GM12891 (cell line): ENCODE measurements around the gene RTN4RL1.

Experiments
- DNase-seq: peaks from one replicate; pipeline ENCODE4 v3.0.0; 2011; ENCODE audit warnings: low spot score; ENCODE audit not compliant: insufficient read length
- FAIRE-seq: peaks from 2 replicates; lab custom pipeline; 2011; peaks lifted over from hg19 to GRCh38; lab: Jason Lieb, UNC
- PAX5 ChIP-seq: IDR thresholded peaks from 2 replicates; pipeline ENCODE4 v1.6.1; 2011; ENCODE audit warnings: low read length, moderate library complexity, mild to moderate bottlenecking; ENCODE audit not compliant: insufficient read depth, severe bottlenecking
- POLR2A ChIP-seq: IDR thresholded peaks from 2 replicates; pipeline ENCODE4 v1.6.1; 2011; ENCODE audit warnings: low read depth, low read length, control low read depth
- POLR2AphosphoS5 ChIP-seq: IDR thresholded peaks from 2 replicates; pipeline ENCODE4 v1.6.1; 2011; ENCODE audit warnings: low read depth, low read length, control low read depth
- POU2F2 ChIP-seq: IDR thresholded peaks from 2 replicates; pipeline ENCODE4 v1.6.1; 2011; ENCODE audit warnings: low read depth, mild to moderate bottlenecking, control low read depth, low read length, moderate library complexity
- SPI1 ChIP-seq: IDR thresholded peaks from 2 replicates; pipeline ENCODE4 v1.6.1; 2011; ENCODE audit warnings: low read depth, low read length, control low read depth
- TAF1 ChIP-seq: IDR thresholded peaks from 2 replicates; pipeline ENCODE4 v1.6.1; 2011; ENCODE audit warnings: low read depth, low read length, control low read depth

The RTN4RL1 gene

DNA sequence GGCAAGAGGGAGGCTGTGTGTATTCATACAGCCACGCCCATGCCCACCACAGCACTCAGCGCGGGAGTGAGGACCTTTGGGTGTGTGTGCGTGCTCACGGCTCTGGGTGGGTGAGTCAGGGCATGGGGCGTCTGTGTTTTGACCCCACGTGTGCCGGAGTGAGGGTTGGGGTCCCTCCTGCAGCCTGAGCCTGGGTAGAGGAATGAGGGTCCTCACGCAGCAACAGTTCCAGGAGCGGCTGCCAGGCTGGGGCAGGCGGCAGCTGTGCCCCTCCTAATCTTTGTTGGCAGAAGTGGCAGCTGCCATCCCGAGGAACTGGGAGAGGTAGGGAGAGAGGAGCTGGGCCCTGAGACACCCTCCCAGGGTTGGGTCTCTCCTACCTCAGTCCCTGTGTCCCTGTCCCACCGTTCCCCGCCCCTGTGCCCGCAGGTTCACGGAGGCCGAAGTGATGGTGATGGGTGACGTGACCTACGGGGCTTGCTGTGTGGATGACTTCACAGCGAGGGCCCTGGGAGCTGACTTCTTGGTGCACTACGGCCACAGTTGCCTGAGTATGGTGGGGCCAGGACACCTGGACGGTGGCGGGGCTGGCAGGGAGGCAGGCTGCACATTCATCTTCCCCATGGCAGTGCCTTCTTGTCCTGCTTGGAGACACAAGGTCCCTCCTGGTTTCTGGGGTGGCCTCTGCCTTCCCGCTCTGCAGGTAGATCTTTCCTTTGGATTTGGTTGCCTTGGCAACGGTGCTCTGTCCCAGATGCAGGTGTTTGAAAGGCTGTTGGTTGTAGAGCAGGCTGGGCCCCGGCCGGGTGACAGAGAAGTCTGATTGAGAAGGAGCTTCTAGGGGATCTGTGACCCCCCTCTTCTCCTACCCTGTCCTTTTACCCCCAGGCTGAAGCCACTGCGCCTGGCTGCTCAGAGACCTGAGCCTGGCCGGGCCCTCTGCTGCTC is 10.7 kb upstream of the RTN4RL1 start:
- TF ChIP-seq TAF1: no peak
- TF ChIP-seq POU2F2: no peak
- TF ChIP-seq POLR2AphosphoS5: no peak
- FAIRE-seq: no peak
- DNase-seq: no peak

DNA sequence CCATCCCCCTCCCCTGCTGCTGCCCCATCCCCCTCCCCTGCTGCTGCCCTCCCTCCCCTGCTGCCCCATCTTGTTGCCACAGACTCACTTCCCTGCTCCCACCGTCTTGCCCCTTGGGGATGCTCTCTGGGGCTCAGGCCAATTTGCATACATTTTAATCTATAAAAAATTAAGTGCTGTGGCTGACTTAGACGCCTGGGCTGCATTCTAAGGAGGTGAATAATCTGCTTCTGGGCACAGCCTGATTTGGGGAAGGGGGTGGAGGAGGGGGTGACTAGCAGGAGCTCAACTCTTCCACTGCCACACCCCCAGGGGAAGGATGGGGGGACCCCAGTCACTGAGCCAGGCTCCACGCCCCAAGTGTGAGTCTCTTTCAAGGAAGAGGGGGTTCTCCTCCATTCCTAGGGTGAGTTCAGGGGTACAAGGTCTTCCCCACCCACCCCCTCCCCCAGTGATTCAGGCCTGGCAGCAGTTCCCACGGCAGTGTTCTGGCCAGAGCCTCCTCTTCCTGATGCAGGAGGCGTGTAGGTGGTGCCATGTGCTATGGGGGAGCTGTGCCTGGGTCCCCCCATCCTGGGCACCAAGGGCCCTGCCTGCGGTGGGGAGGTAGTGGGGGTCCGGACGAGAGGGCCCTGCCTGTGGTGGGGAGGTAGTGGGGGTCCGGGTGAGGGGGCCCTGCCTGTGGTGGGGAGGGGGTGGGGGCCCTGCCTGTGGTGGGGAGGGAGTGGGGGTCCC is 9.8 kb upstream of the RTN4RL1 start:
- TF ChIP-seq PAX5 (no peak), POLR2AphosphoS5 (no peak), POU2F2 (no peak), SPI1 (no peak)
- DNase-seq (no peak), FAIRE-seq (no peak)

DNA sequence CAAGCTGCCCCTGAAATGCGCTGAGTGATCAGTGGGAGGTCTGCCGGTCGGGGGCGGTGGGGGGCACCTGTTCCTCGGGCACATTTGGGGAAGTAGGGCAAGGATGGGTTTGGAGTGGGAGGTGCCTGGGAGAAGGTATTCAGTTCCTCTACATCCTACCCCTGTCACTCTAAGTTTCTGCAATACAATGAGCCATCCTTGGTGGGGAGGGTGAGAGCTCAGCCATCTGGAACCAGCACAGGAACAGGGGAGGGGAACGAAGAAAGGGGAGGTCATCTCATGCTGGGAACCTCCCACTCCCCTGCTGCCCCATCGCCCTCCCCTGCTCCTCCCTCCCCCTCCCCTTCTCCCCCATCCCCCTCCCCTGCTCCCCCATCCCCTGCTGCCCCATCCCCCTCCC is 9.0 kb upstream of the RTN4RL1 start:
- TF ChIP-seq TAF1 (no peak), PAX5 (peak; percentile 77)
- DNase-seq (no peak), FAIRE-seq (peak; percentile 85)

DNA sequence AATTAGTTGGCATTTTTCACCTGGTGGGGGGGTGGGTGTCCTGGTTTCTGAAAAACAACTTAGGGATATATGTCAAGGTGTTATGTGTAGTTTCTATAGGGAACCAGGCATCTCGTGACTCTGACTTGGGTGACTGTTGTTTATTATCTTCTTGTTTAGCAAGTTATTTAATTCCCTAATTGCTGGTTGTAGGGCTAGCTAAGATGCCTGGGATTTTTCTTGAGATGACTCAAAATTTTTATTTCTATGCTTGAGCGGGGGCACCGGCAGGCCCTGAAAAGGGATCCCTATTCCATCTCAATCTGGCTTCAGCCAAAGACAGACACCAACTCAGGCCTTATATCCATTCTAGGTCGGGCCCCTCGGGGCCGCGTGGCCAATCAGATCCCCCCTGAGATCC is 8.0 kb upstream of the RTN4RL1 start:
- DNase-seq: no peak
- TF ChIP-seq TAF1 (no peak), POLR2AphosphoS5 (no peak), PAX5 (no peak), POU2F2 (no peak), POLR2A (no peak), SPI1 (no peak)
- FAIRE-seq: no peak

DNA sequence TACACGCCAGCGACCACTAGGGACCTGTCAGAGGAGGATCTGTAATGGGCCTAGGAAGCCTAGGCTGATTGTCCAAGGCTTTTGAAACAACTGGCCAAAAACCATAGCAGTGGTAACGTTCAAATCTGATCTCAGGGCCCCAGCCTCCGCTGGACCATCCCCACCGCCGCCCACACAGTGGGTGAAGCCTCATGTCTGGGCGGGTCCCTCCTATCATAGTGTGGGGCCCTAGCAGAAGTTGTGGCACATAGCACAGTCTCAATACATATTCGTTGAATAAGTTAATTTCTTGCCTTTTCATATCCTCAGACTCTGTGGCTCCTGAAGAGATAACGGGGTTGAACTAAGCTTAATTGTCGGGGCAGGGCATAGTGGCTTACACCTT is 5.6 kb upstream of the RTN4RL1 start:
- TF ChIP-seq POLR2A: peak; percentile 18; the same call in 1 of the 2 replicates
- TF ChIP-seq POLR2AphosphoS5: no peak
- TF ChIP-seq SPI1: 0 out of 2 replicates have a peak, but pooled peaks have one; percentile 35
- no peak for FAIRE-seq
- no peak for DNase-seq

DNA sequence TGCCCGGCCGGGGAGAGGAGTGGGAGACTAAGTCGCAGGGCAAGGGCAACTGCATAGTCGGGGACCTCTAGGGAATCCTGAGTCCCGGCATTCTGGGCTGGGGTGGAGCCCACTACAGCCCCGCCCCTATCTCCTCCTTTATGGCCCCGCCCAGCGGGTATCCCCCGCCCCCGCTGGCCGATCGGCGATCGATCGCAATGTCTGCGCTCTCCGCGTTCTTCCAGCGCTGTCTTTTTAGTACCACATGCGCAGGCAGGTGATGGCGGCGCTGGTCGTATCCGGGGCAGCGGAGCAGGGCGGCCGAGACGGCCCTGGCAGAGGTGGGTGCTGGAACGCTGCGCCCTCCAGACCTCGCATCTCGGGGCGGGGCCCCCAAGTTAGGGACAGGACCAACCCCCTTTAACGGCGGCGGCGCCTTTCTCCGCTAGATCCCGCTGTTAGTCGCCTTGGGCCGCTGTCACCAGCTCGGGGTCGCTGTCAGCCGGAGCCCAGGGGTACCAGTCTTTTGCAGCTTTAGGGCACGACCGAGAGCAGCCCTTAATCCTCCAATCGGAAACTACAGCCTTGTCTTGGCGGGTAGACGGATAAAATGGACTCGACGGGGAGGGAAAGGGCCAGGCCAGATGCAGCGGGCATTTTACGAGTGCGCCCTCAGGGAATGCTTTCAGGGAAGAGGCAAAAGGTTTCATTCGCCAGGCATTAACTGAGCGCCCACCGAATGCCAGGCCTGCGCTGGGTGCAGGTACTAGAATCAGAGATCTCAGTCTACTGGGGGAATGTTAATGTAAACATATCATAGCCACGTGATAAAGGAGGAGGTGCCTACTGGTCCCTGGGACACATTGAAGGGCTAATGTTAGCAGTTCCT is 5.0 kb upstream of the RTN4RL1 start, which contains the start of gene DPH1:
Gene DPH1 (plus strand): TSS at position 243 of the 868 bp plus-strand sequence. CDS start 17 bp downstream, at position 260.
- TF ChIP-seq POLR2AphosphoS5 (no peak), POU2F2 (no peak; the same call in 1 of the 2 replicates), TAF1 (peak; percentile 74), POLR2A (0 out of 2 replicates have a peak, but pooled peaks have one; percentile 29), PAX5 (no peak), SPI1 (no peak)
- DNase-seq (peak; percentile 89), FAIRE-seq (peak; percentile 99)

DNA sequence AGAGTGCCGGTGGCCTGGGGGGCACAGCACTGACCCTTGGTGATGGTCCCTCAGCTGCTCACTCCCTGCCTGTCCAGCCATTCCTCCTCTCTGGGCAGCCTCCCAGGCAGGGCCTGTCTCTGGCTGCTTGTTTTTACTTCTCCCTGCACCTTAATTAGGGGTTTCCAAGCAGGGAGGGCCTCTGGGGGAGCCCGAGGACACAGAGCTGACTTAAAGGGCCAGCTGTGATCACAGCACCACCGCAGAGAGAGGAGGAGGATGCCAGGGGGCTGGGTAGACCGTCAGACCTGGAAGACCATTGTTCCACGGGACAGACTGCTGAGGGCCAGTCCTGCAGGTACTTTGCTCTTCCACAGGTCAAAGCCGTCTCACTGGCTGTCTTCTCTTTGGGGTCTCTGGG is 3.6 kb upstream of the RTN4RL1 start:
- TF ChIP-seq TAF1: no peak
- no peak for DNase-seq
- no peak for FAIRE-seq

DNA sequence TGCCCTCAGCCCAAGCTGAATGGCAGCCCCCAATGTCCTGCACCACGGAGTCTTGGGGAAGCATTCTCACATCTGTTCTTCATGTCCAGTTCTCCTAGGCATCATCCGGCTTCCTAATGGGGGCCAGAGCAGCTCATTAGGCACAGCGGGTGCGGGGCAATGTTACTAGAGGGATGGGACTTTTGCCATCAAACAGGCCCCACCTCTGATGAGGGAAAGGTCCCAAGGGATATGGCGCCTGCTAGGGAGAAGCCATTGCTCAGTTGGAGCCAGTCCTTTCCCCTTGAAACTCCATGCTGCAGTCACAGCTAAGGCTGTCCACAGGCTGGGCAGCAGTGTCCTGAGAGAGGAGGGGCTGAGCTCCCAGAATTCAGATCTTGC is 3.1 kb upstream of the RTN4RL1 start:
- DNase-seq (no peak), FAIRE-seq (no peak)
- TF ChIP-seq POU2F2: no peak
- TF ChIP-seq PAX5: no peak
- no peak for TF ChIP-seq TAF1
- no peak for TF ChIP-seq POLR2AphosphoS5
- no peak for TF ChIP-seq POLR2A
- TF ChIP-seq SPI1: no peak

DNA sequence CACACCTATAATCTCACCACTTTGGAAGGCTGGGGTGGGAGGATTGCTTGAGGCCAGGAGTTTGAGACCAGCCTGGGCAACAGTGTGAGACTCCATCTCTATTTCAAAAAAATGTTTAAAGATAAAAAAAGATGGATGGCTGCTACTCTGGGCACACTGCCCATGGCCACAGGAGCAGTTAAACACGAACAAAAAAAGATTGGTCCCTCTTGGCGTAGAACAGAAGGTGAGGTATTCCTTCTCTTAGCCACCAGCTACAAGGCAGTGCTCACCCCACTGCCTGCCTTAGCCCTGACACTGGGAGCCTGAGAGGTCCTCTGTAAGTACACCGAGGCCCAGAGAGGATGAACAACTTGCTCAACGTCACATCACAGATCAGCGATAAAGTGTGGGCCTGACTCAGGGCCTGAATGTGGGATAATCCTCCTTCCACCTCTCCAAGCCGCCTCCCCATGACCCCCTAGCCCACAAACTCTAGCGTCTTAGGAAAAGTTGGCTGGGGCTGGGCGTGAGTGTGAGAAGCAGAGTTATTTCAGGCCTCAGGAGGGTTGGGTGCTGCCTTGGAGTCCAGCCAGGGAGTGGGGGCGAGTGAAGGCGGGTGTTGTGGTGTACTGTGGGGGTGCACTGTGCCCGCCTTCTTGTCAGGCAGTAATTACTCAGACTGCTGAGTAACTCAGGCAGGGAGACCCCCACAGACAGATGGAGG is 2.5 kb upstream of the RTN4RL1 start:
- no peak for FAIRE-seq
- TF ChIP-seq POLR2AphosphoS5 (no peak), POU2F2 (no peak), TAF1 (no peak), POLR2A (no peak), SPI1 (no peak), PAX5 (no peak)
- no peak for DNase-seq
